ENCODE results near the gene MPZL3. TPM values are rescaled to one million over a fixed set of nuclear protein-coding genes. Genes with fewer than 3 reads are reported as not detected.

The MPZL3 gene
- total RNA-seq, 1 donor from 2014 or later, result 0.21 TPM

GRCh38 chr11:118291477-118292135, 39.4 kb upstream of the MPZL3 start:
- intact Hi-C loops (cut with DNase I), result no loop called here
- Histone ChIP-seq H3K4me1 (no peaks in the 10 kb centered on the region), H3K27ac (no peak overlapping the region), H3K4me3 (no peak overlapping the region), H3K9me3 (no peaks in the 10 kb centered on the region), H3K36me3 (no peaks in the 10 kb centered on the region), H3K27me3 (no peaks in the 10 kb centered on the region)
- no peak for DNase-seq (ENCODE audit: low spot score in 2 of 2)
- TF ChIP-seq, protein P1, sequence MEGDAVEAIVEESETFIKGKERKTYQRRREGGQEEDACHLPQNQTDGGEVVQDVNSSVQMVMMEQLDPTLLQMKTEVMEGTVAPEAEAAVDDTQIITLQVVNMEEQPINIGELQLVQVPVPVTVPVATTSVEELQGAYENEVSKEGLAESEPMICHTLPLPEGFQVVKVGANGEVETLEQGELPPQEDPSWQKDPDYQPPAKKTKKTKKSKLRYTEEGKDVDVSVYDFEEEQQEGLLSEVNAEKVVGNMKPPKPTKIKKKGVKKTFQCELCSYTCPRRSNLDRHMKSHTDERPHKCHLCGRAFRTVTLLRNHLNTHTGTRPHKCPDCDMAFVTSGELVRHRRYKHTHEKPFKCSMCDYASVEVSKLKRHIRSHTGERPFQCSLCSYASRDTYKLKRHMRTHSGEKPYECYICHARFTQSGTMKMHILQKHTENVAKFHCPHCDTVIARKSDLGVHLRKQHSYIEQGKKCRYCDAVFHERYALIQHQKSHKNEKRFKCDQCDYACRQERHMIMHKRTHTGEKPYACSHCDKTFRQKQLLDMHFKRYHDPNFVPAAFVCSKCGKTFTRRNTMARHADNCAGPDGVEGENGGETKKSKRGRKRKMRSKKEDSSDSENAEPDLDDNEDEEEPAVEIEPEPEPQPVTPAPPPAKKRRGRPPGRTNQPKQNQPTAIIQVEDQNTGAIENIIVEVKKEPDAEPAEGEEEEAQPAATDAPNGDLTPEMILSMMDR (IDR thresholded peaks at IDR 0.05), result no peak

- H3K36me3 ChIP-seq, result no peaks in the 10 kb centered on the region
- H3K27ac ChIP-seq, result no peak overlapping the region
- H3K27me3 ChIP-seq, result no peaks in the 10 kb centered on the region
- no peaks in the 10 kb centered on the region for H3K9me3 ChIP-seq
- TF ChIP-seq, protein P1 (IDR thresholded peaks at IDR 0.05), result peak in 1 of 3 experiments; percentile 7
- H3K4me3 ChIP-seq, result no peak overlapping the region
- DNase-seq (ENCODE audit: low spot score in 2 of 2), result peak in 1 of 2 donors; percentile 64
- no peaks in the 10 kb centered on the region for H3K4me1 ChIP-seq
- intact Hi-C loops (cut with DNase I), result no loop called here
Measured at GRCh38 chr11:118290923-118291322, 38.8 kb upstream of the MPZL3 start.

- Histone ChIP-seq H3K36me3 (no peaks in the 10 kb centered on the region), H3K27me3 (no peaks in the 10 kb centered on the region), H3K27ac (no peak overlapping the region), H3K9me3 (no peaks in the 10 kb centered on the region), H3K4me3 (no peak overlapping the region), H3K4me1 (no peaks in the 10 kb centered on the region)
- intact Hi-C loops (cut with DNase I), result no loop called here
- DNase-seq (ENCODE audit: low spot score in 2 of 2), result no peak
- TF ChIP-seq, protein P1 (IDR thresholded peaks at IDR 0.05), result no peak
Measured at GRCh38 chr11:118289401-118289800, 37.2 kb upstream of the MPZL3 start.

- TF ChIP-seq, protein P1 (IDR thresholded peaks at IDR 0.05), result no peak
- DNase-seq (ENCODE audit: low spot score in 2 of 2), result no peak
- H3K4me1 ChIP-seq, result no peaks in the 10 kb centered on the region
- intact Hi-C loops (cut with DNase I), result no loop called here
- H3K4me3 ChIP-seq, result no peak overlapping the region
- no peak overlapping the region for H3K27ac ChIP-seq
- no peaks in the 10 kb centered on the region for H3K9me3 ChIP-seq
- no peaks in the 10 kb centered on the region for H3K36me3 ChIP-seq
- no peaks in the 10 kb centered on the region for H3K27me3 ChIP-seq
Measured at GRCh38 chr11:118287006-118287405, 34.8 kb upstream of the MPZL3 start.

DNA sequence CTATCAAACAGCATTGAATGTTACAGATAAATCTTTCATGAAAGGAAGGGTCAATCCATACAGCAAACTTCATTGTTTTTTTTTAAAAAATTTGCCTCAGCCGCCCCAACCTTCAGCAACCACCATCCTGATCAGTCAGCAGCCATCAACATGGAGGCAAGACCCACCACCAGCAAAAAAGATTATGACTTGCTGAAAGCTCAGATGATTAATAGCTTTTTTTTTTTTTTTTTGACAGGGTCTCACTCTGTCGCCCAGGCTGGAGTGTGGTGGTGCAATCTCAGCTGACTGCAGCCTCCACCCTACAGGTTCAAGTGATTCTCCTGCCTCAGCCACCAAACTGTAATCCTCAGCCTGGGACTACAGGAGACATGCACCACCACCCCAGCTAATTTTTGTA, 34.4 kb upstream of the MPZL3 start:
- no peaks in the 10 kb centered on the region for H3K9me3 ChIP-seq
- H3K36me3 ChIP-seq, result no peaks in the 10 kb centered on the region
- no peak overlapping the region for H3K27ac ChIP-seq
- intact Hi-C loops (cut with DNase I), result no loop called here
- no peak overlapping the region for H3K4me3 ChIP-seq
- H3K27me3 ChIP-seq, result no peaks in the 10 kb centered on the region
- no peaks in the 10 kb centered on the region for H3K4me1 ChIP-seq
- TF ChIP-seq, protein P1 (IDR thresholded peaks at IDR 0.05), result no peak
- DNase-seq (ENCODE audit: low spot score in 2 of 2), result no peak

All from ascending aorta (tissue), 2 donors.